ENCODE measurements around the gene PRRC2C.

Gene PRRC2C

GRCh38 chr1:171636141-171636540 is 150.8 kb downstream of the PRRC2C start:
- DNase-seq (ENCODE audit: low read depth): peak; percentile 16

GRCh38 chr1:171637928-171638576 is 152.7 kb downstream of the PRRC2C start:
- no peak for DNase-seq (ENCODE audit: low read depth)

GRCh38 chr1:171640225-171640624 is 154.9 kb downstream of the PRRC2C start:
- no peak for DNase-seq (ENCODE audit: low read depth)

- no peak for DNase-seq (ENCODE audit: low read depth)
Measured at GRCh38 chr1:171641076-171641864, 155.9 kb downstream of the PRRC2C start.

GRCh38 chr1:171642197-171642596 is 156.9 kb downstream of the PRRC2C start:
- DNase-seq (ENCODE audit: low read depth): no peak
